A673 (cell line): Measurements from ENCODE around the gene PDLIM5. TPM values are rescaled to one million over a fixed set of nuclear protein-coding genes. Genes with fewer than 3 reads are reported as not detected.

Experiments used
- BruUV-seq: library from RNA; stranded (reverse); fragments of 400-500 nt; replicated peaks from 2 replicates; lab custom pipeline; 2021; lab: Mats Ljungman, UMichigan
- CTCF ChIA-PET: fragments of 300-600 bp; sonication (Branson Sonifier 250); formaldehyde crosslinking; loops from one replicate; lab custom pipeline; 2022; ENCODE audit warnings: antibody characterized with exemption; lab: Charles Lee
- POLR2A ChIA-PET: fragments of 300-600 bp; sonication (Branson Sonifier 250); formaldehyde crosslinking; loops from one replicate; lab custom pipeline; 2022; ENCODE audit warnings: antibody characterized with exemption; ENCODE audit not compliant: low non-redundant PET; lab: Charles Lee
- DNase-seq: peaks from one replicate; pipeline ENCODE4 v3.0.0-alpha.2; 2015; ENCODE audit warnings: low spot score
- H3K27ac ChIP-seq: fragments of 200-600 bp; sonication (generic); 2 replicates; pipeline ENCODE4 v1.5.1; 2016; ENCODE audit warnings: mixed run types, low read depth, mild to moderate bottlenecking, mixed read lengths, antibody characterized with exemption, low read length; ENCODE audit not compliant: poor library complexity, severe bottlenecking
- H3K27me3 ChIP-seq: fragments of 200-600 bp; sonication (generic); replicated peaks from 2 replicates; pipeline ENCODE4 v1.6.1; 2017; ENCODE audit warnings: mixed run types, low read depth, mild to moderate bottlenecking, mixed read lengths, antibody characterized with exemption, low read length; ENCODE audit not compliant: insufficient read depth, poor library complexity
- H3K36me3 ChIP-seq: fragments of 200-600 bp; sonication (generic); 2 replicates; pipeline ENCODE4 v1.6.1; 2016; ENCODE audit warnings: mixed run types, mild to moderate bottlenecking, mixed read lengths, antibody characterized with exemption, low read length; ENCODE audit not compliant: insufficient read depth, poor library complexity, severe bottlenecking
- H3K4me1 ChIP-seq: fragments of 200-600 bp; sonication (generic); 2 replicates; pipeline ENCODE4 v1.6.1; 2017; ENCODE audit warnings: mixed run types, mild to moderate bottlenecking, mixed read lengths, antibody characterized with exemption, low read length; ENCODE audit not compliant: insufficient read depth, poor library complexity, severe bottlenecking
- H3K4me3 ChIP-seq: fragments of 200-600 bp; sonication (generic); 2 replicates; pipeline ENCODE4 v1.5.1; 2016; ENCODE audit warnings: low read depth, mixed run types, mild to moderate bottlenecking, mixed read lengths, low read length; ENCODE audit not compliant: poor library complexity, severe bottlenecking
- H3K9me3 ChIP-seq: fragments of 200-600 bp; sonication (generic); 2 replicates; pipeline ENCODE4 v1.6.1; 2016; ENCODE audit warnings: mixed run types, low read depth, mild to moderate bottlenecking, mixed read lengths, antibody characterized with exemption, low read length; ENCODE audit not compliant: poor library complexity, severe bottlenecking
- EZH2 ChIP-seq: fragments of 200-600 bp; sonication (generic); IDR thresholded peaks from 2 replicates; pipeline ENCODE4 v1.6.1; 2017; ENCODE audit warnings: borderline replicate concordance, low read depth, mild to moderate bottlenecking, mixed read lengths, antibody characterized with exemption, low read length; ENCODE audit not compliant: poor library complexity, severe bottlenecking
- intact Hi-C: fragments of 100-400 bp; cut with micrococcal nuclease; formaldehyde crosslinking; loops from one replicate; pipeline ENCODE4 v1.10.0; 2022; ENCODE audit not compliant: unreplicated experiment
- total RNA-seq: library from RNA; stranded (reverse); gene quantifications from 2 replicates; pipeline ENCODE4 v1.2.3, GENCODE V29; 2021
- TF ChIP-seq, protein P1 (sequence below): fragments of 300-800, 200-600 bp; sonication (generic); conservative IDR thresholded peaks from 2 replicates; pipeline ENCODE4 v1.5.1; 2017; ENCODE audit warnings: low read depth, mild to moderate bottlenecking, antibody characterized with exemption, low read length, moderate library complexity, mixed read lengths

Gene PDLIM5
- total RNA-seq, 1 experiment from 2014 or later: 174 TPM

DNA sequence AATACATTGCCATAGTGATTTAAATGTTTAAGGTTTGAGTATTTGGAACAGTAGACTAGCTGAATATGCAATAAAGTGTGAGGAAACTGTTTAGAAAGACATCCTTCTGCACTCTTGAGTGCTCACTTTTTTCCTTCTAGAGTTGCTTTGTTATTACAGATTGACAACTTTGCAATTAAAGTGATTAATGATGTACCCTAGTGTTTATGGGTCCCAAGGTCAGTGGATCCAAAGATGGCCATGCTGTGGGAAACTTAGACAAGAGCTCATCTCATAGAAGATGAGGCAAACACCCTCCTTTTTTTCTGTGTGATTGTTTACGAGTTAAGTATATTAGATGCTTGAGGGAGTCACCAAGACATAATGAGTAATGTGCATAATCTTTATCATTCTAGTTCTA, 118.8 kb downstream of the PDLIM5 start:
- POLR2A ChIA-PET: interaction anchor here (0.6 kb wide), 1 partner anchor 51 kb away, joined by 4 read pairs; no protein-coding TSS in a partner anchor
- BruUV-seq: no TSS peak
- Histone ChIP-seq H3K27ac (peak overlapping the region; percentile 49), H3K36me3 (peaks cover 4% of the 10 kb centered on the region), H3K4me3 (no peak overlapping the region), H3K4me1 (peaks cover 26% of the 10 kb centered on the region), H3K27me3 (no peaks in the 10 kb centered on the region), H3K9me3 (no peaks in the 10 kb centered on the region)
- no peak for TF ChIP-seq EZH2
- TF ChIP-seq, protein P1, sequence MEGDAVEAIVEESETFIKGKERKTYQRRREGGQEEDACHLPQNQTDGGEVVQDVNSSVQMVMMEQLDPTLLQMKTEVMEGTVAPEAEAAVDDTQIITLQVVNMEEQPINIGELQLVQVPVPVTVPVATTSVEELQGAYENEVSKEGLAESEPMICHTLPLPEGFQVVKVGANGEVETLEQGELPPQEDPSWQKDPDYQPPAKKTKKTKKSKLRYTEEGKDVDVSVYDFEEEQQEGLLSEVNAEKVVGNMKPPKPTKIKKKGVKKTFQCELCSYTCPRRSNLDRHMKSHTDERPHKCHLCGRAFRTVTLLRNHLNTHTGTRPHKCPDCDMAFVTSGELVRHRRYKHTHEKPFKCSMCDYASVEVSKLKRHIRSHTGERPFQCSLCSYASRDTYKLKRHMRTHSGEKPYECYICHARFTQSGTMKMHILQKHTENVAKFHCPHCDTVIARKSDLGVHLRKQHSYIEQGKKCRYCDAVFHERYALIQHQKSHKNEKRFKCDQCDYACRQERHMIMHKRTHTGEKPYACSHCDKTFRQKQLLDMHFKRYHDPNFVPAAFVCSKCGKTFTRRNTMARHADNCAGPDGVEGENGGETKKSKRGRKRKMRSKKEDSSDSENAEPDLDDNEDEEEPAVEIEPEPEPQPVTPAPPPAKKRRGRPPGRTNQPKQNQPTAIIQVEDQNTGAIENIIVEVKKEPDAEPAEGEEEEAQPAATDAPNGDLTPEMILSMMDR: no peak
- CTCF ChIA-PET: no interaction called here
- no peak for DNase-seq
- intact Hi-C loops: no loop called here

DNA sequence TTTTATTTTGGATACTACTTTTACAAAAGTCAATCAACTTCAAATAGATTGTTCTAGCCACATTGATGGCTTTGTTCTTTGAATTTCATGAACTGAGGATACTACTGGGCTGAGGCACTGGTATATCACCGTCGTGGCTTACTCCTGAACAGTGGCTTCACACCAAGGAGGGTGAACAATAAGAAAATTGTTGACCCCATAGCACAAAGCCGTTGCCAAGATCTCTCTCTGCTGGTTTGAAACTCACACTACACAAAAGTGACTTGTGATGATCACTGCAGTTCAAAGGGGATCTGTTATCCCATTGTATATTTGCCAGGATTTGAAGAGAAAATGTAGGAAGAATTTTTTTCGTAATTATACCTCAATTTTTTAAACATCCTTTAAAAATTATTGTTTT, 119.6 kb downstream of the PDLIM5 start:
- Histone ChIP-seq H3K36me3 (peaks cover 5% of the 10 kb centered on the region), H3K27ac (peak overlapping the region; percentile 5), H3K4me1 (peaks cover 34% of the 10 kb centered on the region), H3K27me3 (no peaks in the 10 kb centered on the region), H3K9me3 (no peaks in the 10 kb centered on the region), H3K4me3 (no peak overlapping the region)
- TF ChIP-seq, protein P1: no peak
- TF ChIP-seq EZH2: no peak
- DNase-seq: no peak
- CTCF ChIA-PET: no interaction called here
- no TSS peak for BruUV-seq
- intact Hi-C loops: no loop called here
- POLR2A ChIA-PET: interaction anchor here (0.6 kb wide), 1 partner anchor 52 kb away, joined by 4 read pairs; no protein-coding TSS in a partner anchor

DNA sequence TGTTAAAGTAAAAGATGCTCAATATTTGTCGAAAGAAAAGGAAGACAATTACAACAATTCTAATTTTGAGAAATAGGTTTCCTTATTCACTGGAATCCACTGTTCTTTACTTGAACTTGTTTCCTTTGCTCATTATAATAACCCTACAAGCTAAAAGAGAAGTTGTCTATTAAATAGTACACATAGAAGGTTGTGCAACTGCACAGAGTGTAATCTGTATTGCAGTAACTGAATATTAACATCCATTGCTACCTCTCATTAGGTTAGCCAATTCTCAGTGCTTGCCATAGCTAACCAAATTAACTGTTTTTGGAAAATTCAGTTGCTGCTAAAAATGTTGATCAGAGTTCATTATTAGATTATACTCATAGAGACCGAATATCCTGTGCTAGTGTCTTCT, 120.0 kb downstream of the PDLIM5 start:
- peak overlapping the region; percentile 5 for H3K27ac ChIP-seq
- CTCF ChIA-PET: no interaction called here
- H3K9me3 ChIP-seq: no peaks in the 10 kb centered on the region
- POLR2A ChIA-PET: no interaction called here
- peaks cover 9% of the 10 kb centered on the region for H3K36me3 ChIP-seq
- no peaks in the 10 kb centered on the region for H3K27me3 ChIP-seq
- H3K4me1 ChIP-seq: peaks cover 38% of the 10 kb centered on the region
- DNase-seq: no peak
- TF ChIP-seq, protein P1: no peak
- no peak for TF ChIP-seq EZH2
- intact Hi-C loops: no loop called here
- H3K4me3 ChIP-seq: no peak overlapping the region
- BruUV-seq: no TSS peak
